Measurements from ENCODE around the gene LRRTM3.

The LRRTM3 gene

GRCh38 chr10:66925896-66926715, at the start of gene LRRTM3:
TSS of gene LRRTM3 (plus strand) at chr10:66926036.
- no peak within 1 kb of the TSS for H3K9ac ChIP-seq (ENCODE audit: low read length)
- no peak within 1 kb of the TSS for H3K27ac ChIP-seq (ENCODE audit: low read length)
- peaks cover 40% of the 10 kb centered on the region for H3K4me1 ChIP-seq (ENCODE audit: control insufficient read depth, low read depth, low read length)
- H3K9me3 ChIP-seq (ENCODE audit: control insufficient read depth, low read depth, low read length), result no peaks in the 10 kb centered on the region
- peak within 1 kb of the TSS; percentile 57 for H3K4me3 ChIP-seq (ENCODE audit: low read length)
- H3K27me3 ChIP-seq (ENCODE audit: control insufficient read depth, insufficient read depth, low read length), result peaks cover 42% of the 10 kb centered on the region
- H3K36me3 ChIP-seq (ENCODE audit: control insufficient read depth, low read depth, low read length), result no peaks in the 10 kb centered on the region

GRCh38 chr10:66877361-66877760, 48.5 kb upstream of the LRRTM3 start:
- H3K9me3 ChIP-seq (ENCODE audit: control insufficient read depth, low read depth, low read length), result no peaks in the 10 kb centered on the region
- no peaks in the 10 kb centered on the region for H3K27me3 ChIP-seq (ENCODE audit: control insufficient read depth, insufficient read depth, low read length)
- H3K9ac ChIP-seq (ENCODE audit: low read length), result no peak overlapping the region
- no peaks in the 10 kb centered on the region for H3K36me3 ChIP-seq (ENCODE audit: control insufficient read depth, low read depth, low read length)
- no peak overlapping the region for H3K4me3 ChIP-seq (ENCODE audit: low read length)
- no peak overlapping the region for H3K27ac ChIP-seq (ENCODE audit: low read length)
- peaks cover 4% of the 10 kb centered on the region for H3K4me1 ChIP-seq (ENCODE audit: control insufficient read depth, low read depth, low read length)

GRCh38 chr10:66880292-66880691, 45.5 kb upstream of the LRRTM3 start:
- no peak overlapping the region for H3K4me3 ChIP-seq (ENCODE audit: low read length)
- H3K36me3 ChIP-seq (ENCODE audit: control insufficient read depth, low read depth, low read length), result no peaks in the 10 kb centered on the region
- no peak overlapping the region for H3K27ac ChIP-seq (ENCODE audit: low read length)
- H3K27me3 ChIP-seq (ENCODE audit: control insufficient read depth, insufficient read depth, low read length), result no peaks in the 10 kb centered on the region
- H3K9ac ChIP-seq (ENCODE audit: low read length), result no peak overlapping the region
- H3K4me1 ChIP-seq (ENCODE audit: control insufficient read depth, low read depth, low read length), result no peaks in the 10 kb centered on the region
- H3K9me3 ChIP-seq (ENCODE audit: control insufficient read depth, low read depth, low read length), result no peaks in the 10 kb centered on the region

GRCh38 chr10:66880826-66881225, 45.0 kb upstream of the LRRTM3 start:
- H3K9ac ChIP-seq (ENCODE audit: low read length), result no peak overlapping the region
- H3K4me3 ChIP-seq (ENCODE audit: low read length), result no peak overlapping the region
- H3K36me3 ChIP-seq (ENCODE audit: control insufficient read depth, low read depth, low read length), result no peaks in the 10 kb centered on the region
- H3K27ac ChIP-seq (ENCODE audit: low read length), result no peak overlapping the region
- H3K9me3 ChIP-seq (ENCODE audit: control insufficient read depth, low read depth, low read length), result no peaks in the 10 kb centered on the region
- no peaks in the 10 kb centered on the region for H3K27me3 ChIP-seq (ENCODE audit: control insufficient read depth, insufficient read depth, low read length)
- H3K4me1 ChIP-seq (ENCODE audit: control insufficient read depth, low read depth, low read length), result no peaks in the 10 kb centered on the region

- no peaks in the 10 kb centered on the region for H3K9me3 ChIP-seq (ENCODE audit: control insufficient read depth, low read depth, low read length)
- H3K4me1 ChIP-seq (ENCODE audit: control insufficient read depth, low read depth, low read length), result no peaks in the 10 kb centered on the region
- H3K9ac ChIP-seq (ENCODE audit: low read length), result no peak overlapping the region
- H3K36me3 ChIP-seq (ENCODE audit: control insufficient read depth, low read depth, low read length), result no peaks in the 10 kb centered on the region
- H3K27me3 ChIP-seq (ENCODE audit: control insufficient read depth, insufficient read depth, low read length), result no peaks in the 10 kb centered on the region
- H3K4me3 ChIP-seq (ENCODE audit: low read length), result no peak overlapping the region
- H3K27ac ChIP-seq (ENCODE audit: low read length), result no peak overlapping the region
Measured at GRCh38 chr10:66881814-66882213, 44.0 kb upstream of the LRRTM3 start.

- no peaks in the 10 kb centered on the region for H3K27me3 ChIP-seq (ENCODE audit: control insufficient read depth, insufficient read depth, low read length)
- H3K36me3 ChIP-seq (ENCODE audit: control insufficient read depth, low read depth, low read length), result no peaks in the 10 kb centered on the region
- no peaks in the 10 kb centered on the region for H3K9me3 ChIP-seq (ENCODE audit: control insufficient read depth, low read depth, low read length)
- no peak overlapping the region for H3K27ac ChIP-seq (ENCODE audit: low read length)
- no peak overlapping the region for H3K4me3 ChIP-seq (ENCODE audit: low read length)
- H3K9ac ChIP-seq (ENCODE audit: low read length), result no peak overlapping the region
- no peaks in the 10 kb centered on the region for H3K4me1 ChIP-seq (ENCODE audit: control insufficient read depth, low read depth, low read length)
Measured at GRCh38 chr10:66882271-66882670, 43.6 kb upstream of the LRRTM3 start.

GRCh38 chr10:66886848-66887247, 39.0 kb upstream of the LRRTM3 start:
- Histone ChIP-seq H3K4me3 (ENCODE audit: low read length) (no peak overlapping the region), H3K27me3 (ENCODE audit: control insufficient read depth, insufficient read depth, low read length) (no peaks in the 10 kb centered on the region), H3K4me1 (ENCODE audit: control insufficient read depth, low read depth, low read length) (no peaks in the 10 kb centered on the region), H3K36me3 (ENCODE audit: control insufficient read depth, low read depth, low read length) (no peaks in the 10 kb centered on the region), H3K9ac (ENCODE audit: low read length) (no peak overlapping the region), H3K9me3 (ENCODE audit: control insufficient read depth, low read depth, low read length) (no peaks in the 10 kb centered on the region), H3K27ac (ENCODE audit: low read length) (no peak overlapping the region)

- Histone ChIP-seq H3K36me3 (ENCODE audit: control insufficient read depth, low read depth, low read length) (no peaks in the 10 kb centered on the region), H3K4me3 (ENCODE audit: low read length) (no peak overlapping the region), H3K4me1 (ENCODE audit: control insufficient read depth, low read depth, low read length) (peaks cover 12% of the 10 kb centered on the region), H3K9ac (ENCODE audit: low read length) (no peak overlapping the region), H3K27ac (ENCODE audit: low read length) (no peak overlapping the region), H3K9me3 (ENCODE audit: control insufficient read depth, low read depth, low read length) (no peaks in the 10 kb centered on the region), H3K27me3 (ENCODE audit: control insufficient read depth, insufficient read depth, low read length) (no peaks in the 10 kb centered on the region)
Measured at GRCh38 chr10:66888237-66888636, 37.6 kb upstream of the LRRTM3 start.

- no peak overlapping the region for H3K27ac ChIP-seq (ENCODE audit: low read length)
- H3K4me3 ChIP-seq (ENCODE audit: low read length), result peak overlapping the region; percentile 14
- no peaks in the 10 kb centered on the region for H3K36me3 ChIP-seq (ENCODE audit: control insufficient read depth, low read depth, low read length)
- H3K9me3 ChIP-seq (ENCODE audit: control insufficient read depth, low read depth, low read length), result no peaks in the 10 kb centered on the region
- no peaks in the 10 kb centered on the region for H3K27me3 ChIP-seq (ENCODE audit: control insufficient read depth, insufficient read depth, low read length)
- peaks cover 20% of the 10 kb centered on the region for H3K4me1 ChIP-seq (ENCODE audit: control insufficient read depth, low read depth, low read length)
- no peak overlapping the region for H3K9ac ChIP-seq (ENCODE audit: low read length)
Measured at GRCh38 chr10:66892871-66893270, 33.0 kb upstream of the LRRTM3 start.

GRCh38 chr10:66910671-66911070, 15.2 kb upstream of the LRRTM3 start:
- no peaks in the 10 kb centered on the region for H3K4me1 ChIP-seq (ENCODE audit: control insufficient read depth, low read depth, low read length)
- no peak overlapping the region for H3K27ac ChIP-seq (ENCODE audit: low read length)
- H3K4me3 ChIP-seq (ENCODE audit: low read length), result no peak overlapping the region

GRCh38 chr10:66916030-66916429, 9.8 kb upstream of the LRRTM3 start:
- H3K27ac ChIP-seq (ENCODE audit: low read length), result no peak overlapping the region

More at GRCh38 chr10:66910671-66911070, 15.2 kb upstream of the LRRTM3 start:
- H3K27me3 ChIP-seq (ENCODE audit: control insufficient read depth, insufficient read depth, low read length), result no peaks in the 10 kb centered on the region
- no peak overlapping the region for H3K9ac ChIP-seq (ENCODE audit: low read length)
- no peaks in the 10 kb centered on the region for H3K36me3 ChIP-seq (ENCODE audit: control insufficient read depth, low read depth, low read length)
- H3K9me3 ChIP-seq (ENCODE audit: control insufficient read depth, low read depth, low read length), result no peaks in the 10 kb centered on the region

GRCh38 chr10:66917104-66917503, 8.7 kb upstream of the LRRTM3 start:
- H3K4me1 ChIP-seq (ENCODE audit: control insufficient read depth, low read depth, low read length), result no peaks in the 10 kb centered on the region
- no peaks in the 10 kb centered on the region for H3K9me3 ChIP-seq (ENCODE audit: control insufficient read depth, low read depth, low read length)
- H3K36me3 ChIP-seq (ENCODE audit: control insufficient read depth, low read depth, low read length), result no peaks in the 10 kb centered on the region
- no peaks in the 10 kb centered on the region for H3K27me3 ChIP-seq (ENCODE audit: control insufficient read depth, insufficient read depth, low read length)
- H3K9ac ChIP-seq (ENCODE audit: low read length), result no peak overlapping the region
- H3K4me3 ChIP-seq (ENCODE audit: low read length), result no peak overlapping the region
- no peak overlapping the region for H3K27ac ChIP-seq (ENCODE audit: low read length)

More at GRCh38 chr10:66916030-66916429, 9.8 kb upstream of the LRRTM3 start:
- Histone ChIP-seq H3K9me3 (ENCODE audit: control insufficient read depth, low read depth, low read length) (no peaks in the 10 kb centered on the region), H3K9ac (ENCODE audit: low read length) (no peak overlapping the region), H3K27me3 (ENCODE audit: control insufficient read depth, insufficient read depth, low read length) (no peaks in the 10 kb centered on the region), H3K4me3 (ENCODE audit: low read length) (no peak overlapping the region), H3K4me1 (ENCODE audit: control insufficient read depth, low read depth, low read length) (no peaks in the 10 kb centered on the region), H3K36me3 (ENCODE audit: control insufficient read depth, low read depth, low read length) (no peaks in the 10 kb centered on the region)

Measured in iPS-18a (cell line).